A549 treated with AZD2906 at 1 μM for 4 hours (cell line): ENCODE data around the gene PNKD. TPM values are rescaled to one million over a fixed set of nuclear protein-coding genes. Genes with fewer than 3 reads are reported as not detected.

Source experiments
- total RNA-seq: library from RNA; stranded (reverse); fragments of 200-300 nt; extraction: Qiagen RNA extraction; gene quantifications from 5 replicates; pipeline ENCODE4 v1.2.3, GENCODE V29; 2022

PNKD gene, protein sequence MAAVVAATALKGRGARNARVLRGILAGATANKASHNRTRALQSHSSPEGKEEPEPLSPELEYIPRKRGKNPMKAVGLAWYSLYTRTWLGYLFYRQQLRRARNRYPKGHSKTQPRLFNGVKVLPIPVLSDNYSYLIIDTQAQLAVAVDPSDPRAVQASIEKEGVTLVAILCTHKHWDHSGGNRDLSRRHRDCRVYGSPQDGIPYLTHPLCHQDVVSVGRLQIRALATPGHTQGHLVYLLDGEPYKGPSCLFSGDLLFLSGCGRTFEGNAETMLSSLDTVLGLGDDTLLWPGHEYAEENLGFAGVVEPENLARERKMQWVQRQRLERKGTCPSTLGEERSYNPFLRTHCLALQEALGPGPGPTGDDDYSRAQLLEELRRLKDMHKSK
- total RNA-seq = 58.2 to 76.9 TPM (median 74.2 TPM) in 5 replicates

DNA sequence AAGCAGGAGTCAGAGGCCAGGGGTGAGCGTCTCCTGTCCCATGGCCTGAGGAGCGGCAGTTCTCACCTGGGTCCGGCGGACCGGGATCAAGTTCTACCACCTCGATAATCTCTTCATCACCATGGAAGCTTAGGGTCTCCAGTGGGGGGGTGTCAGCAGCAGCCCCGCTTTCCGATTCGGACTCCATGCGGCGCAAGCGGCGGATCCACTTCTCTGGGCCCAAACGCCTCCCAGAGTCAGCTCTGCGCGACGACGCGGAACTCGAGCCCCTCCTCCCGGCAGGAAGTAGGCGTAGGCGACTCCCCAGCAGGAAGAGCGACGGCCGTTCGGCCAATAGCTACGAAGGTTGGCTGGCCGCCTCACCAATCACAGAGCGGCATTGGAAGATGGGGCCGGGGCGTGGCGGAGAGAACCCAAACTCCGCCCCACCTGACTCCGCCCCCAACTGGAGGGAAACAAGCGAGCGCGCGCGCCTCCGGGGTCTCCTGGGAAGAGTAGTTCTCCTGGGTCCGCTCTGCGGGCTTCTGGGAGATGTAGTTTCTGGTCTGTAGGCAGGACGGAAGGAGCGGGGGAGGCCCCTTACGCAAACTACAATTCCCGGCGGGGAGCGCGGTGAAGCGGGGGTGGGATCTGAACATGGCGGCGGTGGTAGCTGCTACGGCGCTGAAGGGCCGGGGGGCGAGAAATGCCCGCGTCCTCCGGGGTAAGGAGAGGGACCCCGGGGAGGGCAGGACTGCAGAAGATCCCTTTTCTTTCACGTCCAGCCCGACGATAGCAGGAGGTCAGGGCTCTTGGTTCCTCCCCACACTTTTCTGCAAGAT lies at the start of gene PNKD, which contains the start of gene AAMP:
Gene PNKD, plus strand, starts transcription at position 620 of the 821 bp plus-strand sequence. Its CDS starts 17 bp downstream, at position 637.
Gene AAMP, minus strand, starts transcription at position 238 of the 821 bp plus-strand sequence. Its CDS starts 51 bp downstream, at position 187.

DNA sequence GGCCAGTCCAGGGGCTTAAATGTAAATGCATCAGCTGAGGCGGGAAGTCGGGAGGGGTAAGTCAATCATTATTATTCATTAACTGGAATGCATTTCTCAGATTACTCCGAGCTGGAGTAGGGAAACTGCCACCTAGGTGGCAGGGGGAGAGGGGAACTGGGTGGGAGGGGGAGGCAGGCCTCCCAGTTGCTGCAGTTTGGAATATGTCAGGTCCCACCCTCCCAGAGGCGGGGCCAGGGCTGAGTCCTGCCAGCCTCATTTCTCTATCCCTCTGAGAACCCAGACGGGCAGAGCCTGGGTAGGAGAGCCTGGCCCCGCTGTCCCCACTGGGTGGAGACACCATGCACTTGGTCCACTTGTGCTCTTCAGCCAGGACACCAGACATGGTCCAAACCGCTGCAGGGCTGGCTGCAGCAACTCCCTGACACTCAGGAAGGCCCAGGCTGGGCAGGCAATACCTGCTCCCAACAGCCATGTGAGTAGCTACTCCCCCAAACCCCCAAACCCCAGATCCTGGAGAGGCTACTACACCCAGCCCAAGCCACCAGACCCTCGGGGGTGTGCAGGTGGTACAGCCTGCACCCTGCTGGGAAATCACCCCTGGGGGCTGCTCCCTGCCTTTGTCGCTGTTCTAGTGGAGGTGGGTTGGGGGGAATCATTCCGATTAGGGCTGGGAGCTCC lies 9.4 kb upstream of the PNKD start, which contains the start of gene GPBAR1:
Gene GPBAR1, plus strand, starts transcription at position 274 of the 681 bp plus-strand sequence. CDS start 1,710 bp downstream, outside the sequence.

DNA sequence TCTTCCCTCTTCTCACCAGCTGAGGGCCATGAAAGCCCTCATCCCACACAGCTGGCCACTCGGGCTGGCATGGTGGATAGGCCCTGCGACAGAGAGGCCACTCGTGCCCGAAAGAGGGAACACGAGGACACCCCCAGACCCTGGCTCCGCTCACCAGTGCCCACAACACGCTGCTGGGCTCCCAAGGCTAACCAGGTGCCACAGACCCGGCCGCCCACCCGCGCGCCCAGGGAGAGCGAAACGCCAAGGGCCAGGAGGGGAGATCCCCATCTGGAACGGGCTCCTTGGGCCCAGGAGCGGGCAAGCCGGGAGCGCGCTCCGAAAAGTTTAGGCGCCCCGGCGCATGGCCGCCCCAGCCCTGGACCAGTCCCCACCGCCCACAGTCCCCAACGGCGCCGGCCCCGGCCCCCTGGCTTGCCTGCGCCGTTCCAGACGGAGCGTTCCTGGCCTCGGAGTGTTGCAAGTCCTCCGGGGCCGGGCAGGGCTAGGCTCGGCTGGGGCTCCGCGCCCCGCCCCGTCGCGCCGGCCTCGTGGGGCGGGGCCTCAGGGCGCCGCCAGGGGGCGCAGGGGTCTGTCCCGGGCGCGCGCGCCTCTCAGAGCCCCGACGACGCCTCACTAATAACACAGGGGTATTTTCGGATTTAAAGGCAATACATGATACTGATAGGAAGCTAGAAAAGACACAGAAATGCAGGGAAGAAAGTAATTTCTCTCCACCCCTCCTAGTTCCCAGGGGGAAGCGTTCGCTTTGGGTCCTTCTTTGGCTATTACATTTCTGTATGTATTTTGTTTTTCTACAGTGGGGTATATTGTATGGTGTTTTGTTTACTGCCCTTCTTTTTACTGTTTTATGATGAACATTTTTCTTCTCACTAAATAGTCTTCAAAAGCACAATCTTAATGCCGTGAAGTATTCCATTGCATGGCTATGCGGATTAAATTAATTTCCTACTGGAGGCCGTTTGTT lies 22.0 kb downstream of the PNKD start, which contains the start of gene TMBIM1:
Gene TMBIM1, minus strand, starts transcription at position 456 of the 967 bp plus-strand sequence. CDS start 10,362 bp downstream, outside the sequence.

DNA sequence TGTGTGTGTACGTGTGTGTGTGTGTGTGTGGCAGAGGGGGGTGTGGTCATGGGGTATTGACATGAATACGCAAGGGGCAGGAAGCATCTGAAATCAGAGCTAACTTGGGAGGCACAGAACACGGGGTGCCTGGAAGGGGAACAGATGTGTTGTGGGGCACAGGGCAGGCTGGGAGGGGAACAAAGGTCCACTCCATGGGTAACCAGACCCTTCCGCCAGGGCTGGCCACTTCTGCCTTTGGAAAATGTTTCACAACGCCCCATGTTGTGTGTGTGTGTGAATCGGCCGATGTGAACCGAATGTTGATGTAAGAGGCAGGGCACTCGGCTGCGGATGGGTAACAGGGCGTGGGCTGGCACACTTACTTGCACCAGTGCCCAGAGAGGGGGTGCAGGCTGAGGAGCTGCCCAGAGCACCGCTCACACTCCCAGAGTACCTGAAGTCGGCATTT lies 111.6 kb downstream of the PNKD start, which contains the start of gene SLC11A1:
Gene SLC11A1, plus strand, starts transcription at position 358 of the 451 bp plus-strand sequence. CDS start 96 bp downstream, outside the sequence.

Other genes starting within 250 kb of the PNKD start
- 0.08 TPM in 1 of 5 replicates, not detected in the others for gene RUFY4, start 201.3 kb upstream of the PNKD start, total RNA-seq
- gene CXCR2, start 144.5 kb upstream of the PNKD start, total RNA-seq = 0.05 TPM in 1 of 5 replicates, not detected in the others
- gene CXCR1, start 103.6 kb upstream of the PNKD start, total RNA-seq = not detected in 5 replicates
- 280 to 299 TPM (median 293 TPM) in 5 replicates for gene ARPC2, start 53.3 kb upstream of the PNKD start, total RNA-seq
- gene GPBAR1, start 9.5 kb upstream of the PNKD start, total RNA-seq = 0.24 to 0.54 TPM (median 0.40 TPM) in 5 replicates
- 126 to 194 TPM (median 130 TPM) in 5 replicates for gene AAMP, start 382 bp upstream of the PNKD start, total RNA-seq
- 127 to 142 TPM (median 137 TPM) in 5 replicates for gene TMBIM1, start 22.0 kb downstream of the PNKD start, total RNA-seq
- gene CATIP, start 86.3 kb downstream of the PNKD start, total RNA-seq = 0.07 to 0.09 TPM (median 0.07 TPM) in 3 of 5 replicates, not detected in the others
- gene SLC11A1, start 111.8 kb downstream of the PNKD start, total RNA-seq = 0.16 to 0.21 TPM (median 0.17 TPM) in 5 replicates
- 63.7 to 77.1 TPM (median 73.8 TPM) in 5 replicates for gene CTDSP1, start 129.3 kb downstream of the PNKD start, total RNA-seq
- 0.16 to 0.36 TPM (median 0.28 TPM) in 5 replicates for gene VIL1, start 148.6 kb downstream of the PNKD start, total RNA-seq